Osteoblast (primary cell): ENCODE data around the gene ABHD11. TPM values are rescaled to one million over a fixed set of nuclear protein-coding genes. Genes with fewer than 3 reads are reported as not detected.
"Not testable (repeated sequence)": the region's sequence is repeated elsewhere in the genome, so short reads cannot be mapped to it uniquely, and the experiment has no call there.

Experiments
- DNase-seq: peaks from one replicate; pipeline ENCODE4 v3.0.0; 2011; ENCODE audit warnings: low spot score, mixed read lengths; ENCODE audit not compliant: insufficient read length; ENCODE audit errors: missing footprints
- H2AFZ ChIP-seq: 2 replicates; pipeline ENCODE4 v1.6.0; 2011; ENCODE audit warnings: mild to moderate bottlenecking, low read length
- H3K27ac ChIP-seq: 2 replicates; pipeline ENCODE4 v1.5.1; 2011; ENCODE audit warnings: mild to moderate bottlenecking, low read depth, low read length, moderate library complexity
- H3K27me3 ChIP-seq: 2 replicates; pipeline ENCODE4 v1.6.0; 2012; ENCODE audit warnings: mild to moderate bottlenecking, control low read depth, inconsistent platforms, low read length, moderate library complexity; ENCODE audit not compliant: insufficient read depth
- H3K36me3 ChIP-seq: 2 replicates; pipeline ENCODE4 v1.5.1; 2011; ENCODE audit warnings: mild to moderate bottlenecking, low read length, control low read depth, moderate library complexity; ENCODE audit not compliant: insufficient read depth
- H3K4me1 ChIP-seq: 2 replicates; pipeline ENCODE4 v1.5.1; 2011; ENCODE audit warnings: mild to moderate bottlenecking, low read length, control low read depth, moderate library complexity; ENCODE audit not compliant: insufficient read depth
- H3K4me2 ChIP-seq: 2 replicates; pipeline ENCODE4 v1.6.0; 2011; ENCODE audit warnings: mild to moderate bottlenecking, low read length; ENCODE audit not compliant: insufficient read depth
- H3K4me3 ChIP-seq: fragments of 200-600 bp; sonication (generic); 3 replicates; pipeline ENCODE4 v1.5.1; 2012; ENCODE audit warnings: mild to moderate bottlenecking, low read length, inconsistent platforms; ENCODE audit not compliant: insufficient read depth
- H3K79me2 ChIP-seq: 2 replicates; pipeline ENCODE4 v1.6.0; 2012; ENCODE audit warnings: mild to moderate bottlenecking, low read length, control low read depth, inconsistent platforms; ENCODE audit not compliant: insufficient read depth
- H3K9me3 ChIP-seq: 2 replicates; pipeline ENCODE4 v1.5.1; 2011; ENCODE audit warnings: low read depth, low read length, control low read depth
- H4K20me1 ChIP-seq: 2 replicates; pipeline ENCODE4 v1.6.0; 2012; ENCODE audit warnings: mild to moderate bottlenecking, low read length, control low read depth; ENCODE audit not compliant: insufficient read depth
- CTCF ChIP-seq: IDR thresholded peaks from 2 replicates; pipeline ENCODE4 v1.5.1; 2011; ENCODE audit warnings: mild to moderate bottlenecking, low read depth, low read length, moderate library complexity; ENCODE audit errors: extremely low read depth
- total RNA-seq: library from RNA; depleted of rRNA; stranded (reverse); fragments of >200 nt; gene quantifications from 2 replicates; pipeline ENCODE4 v1.2.3, GENCODE V29; 2012

ABHD11 gene
- 6.5 and 8.7 TPM in 2 replicates for total RNA-seq

- DNase-seq, result peak; percentile 99
- Histone ChIP-seq H3K27me3 (no peaks in the 10 kb centered on the region), H3K4me2 (peak within 1 kb of the TSS; percentile 95), H3K36me3 (peaks cover 6% of the 10 kb centered on the region), H3K4me1 (peaks cover 15% of the 10 kb centered on the region), H3K9me3 (no peaks in the 10 kb centered on the region), H3K27ac (peak within 1 kb of the TSS; percentile 63), H3K4me3 (peak within 1 kb of the TSS; percentile 97), H4K20me1 (peaks cover 5% of the 10 kb centered on the region), H3K79me2 (peaks cover 11% of the 10 kb centered on the region), H2AFZ (peak within 1 kb of the TSS; percentile 97)
- no peak for TF ChIP-seq CTCF
These were observed at the start of gene ABHD11 for GRCh38 chr7:73738612-73739386. ABHD11 (minus strand) TSS chr7:73738802; CDS start chr7:73738770, 32 bp downstream.

DNA sequence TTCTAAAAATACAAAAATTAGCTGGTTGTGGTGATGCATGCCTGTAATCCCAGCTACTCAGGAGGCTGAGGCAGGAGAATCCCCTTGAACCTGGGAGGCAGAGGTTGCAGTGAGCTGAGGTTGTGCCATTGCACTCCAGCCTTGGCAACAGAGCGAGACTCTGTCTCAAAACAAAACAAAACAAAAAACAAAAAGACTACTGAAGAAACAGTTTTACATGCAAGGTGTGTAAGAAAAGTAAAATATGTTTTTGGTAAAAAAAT lies 49.1 kb upstream of the ABHD11 start:
- not testable (repeated sequence) for H3K27me3 ChIP-seq, H3K9me3 ChIP-seq, H4K20me1 ChIP-seq, H3K4me2 ChIP-seq, DNase-seq, H3K36me3 ChIP-seq, H3K4me3 ChIP-seq, H2AFZ ChIP-seq, H3K79me2 ChIP-seq, H3K27ac ChIP-seq, H3K4me1 ChIP-seq

GRCh38 chr7:73786588-73786987 lies 48.0 kb upstream of the ABHD11 start:
- no peak overlapping the region for H3K4me3 ChIP-seq
- H3K4me2 ChIP-seq, result no peak overlapping the region
- H3K4me1 ChIP-seq, result no peaks in the 10 kb centered on the region
- no peaks in the 10 kb centered on the region for H3K36me3 ChIP-seq
- H2AFZ ChIP-seq, result no peak overlapping the region
- no peak overlapping the region for H3K27ac ChIP-seq
- TF ChIP-seq CTCF, result no peak
- DNase-seq, result no peak
- H3K79me2 ChIP-seq, result no peaks in the 10 kb centered on the region
- no peaks in the 10 kb centered on the region for H3K9me3 ChIP-seq
- no peaks in the 10 kb centered on the region for H3K27me3 ChIP-seq
- no peaks in the 10 kb centered on the region for H4K20me1 ChIP-seq

GRCh38 chr7:73779517-73779916 lies 40.9 kb upstream of the ABHD11 start:
- H3K79me2 ChIP-seq, result no peaks in the 10 kb centered on the region
- peak; percentile 52 for DNase-seq
- H4K20me1 ChIP-seq, result no peaks in the 10 kb centered on the region
- no peak for TF ChIP-seq CTCF
- H3K27ac ChIP-seq, result no peak overlapping the region
- H3K4me2 ChIP-seq, result no peak overlapping the region
- H3K4me1 ChIP-seq, result no peaks in the 10 kb centered on the region
- H3K9me3 ChIP-seq, result no peaks in the 10 kb centered on the region
- H3K36me3 ChIP-seq, result no peaks in the 10 kb centered on the region
- H2AFZ ChIP-seq, result no peak overlapping the region
- no peaks in the 10 kb centered on the region for H3K27me3 ChIP-seq
- H3K4me3 ChIP-seq, result no peak overlapping the region
